NCI-H187 (cell line): Measurements from ENCODE around the gene ZFAND2A.

Experiments
- DNase-seq, 2 experiments: peaks; one replicate each; lab custom pipeline; 2025; lab: John Stamatoyannopoulos, UW

ZFAND2A gene

GRCh38 chr7:1106063-1106792 is 53.8 kb downstream of the ZFAND2A start:
- DNase-seq: no peak

DNA sequence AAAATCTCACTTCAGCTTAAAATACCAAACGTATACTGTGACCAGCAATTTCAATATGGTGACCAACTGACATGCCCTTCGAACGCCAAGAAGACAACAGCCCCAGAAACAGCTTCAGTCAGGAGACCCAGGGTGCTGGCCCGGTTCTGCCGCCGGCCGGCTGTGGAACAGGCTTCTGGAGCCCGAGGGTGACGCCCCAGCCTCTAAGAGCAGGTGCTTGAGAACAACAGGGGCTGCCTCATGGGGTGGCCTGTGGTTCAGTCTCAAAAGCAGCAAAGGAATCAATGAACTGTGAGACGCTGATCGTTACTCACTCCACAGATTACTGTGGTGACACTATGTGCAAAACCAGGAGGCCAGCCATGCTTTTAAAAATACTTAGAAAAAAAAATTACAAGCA is 54.8 kb downstream of the ZFAND2A start:
- DNase-seq: no peak

DNA sequence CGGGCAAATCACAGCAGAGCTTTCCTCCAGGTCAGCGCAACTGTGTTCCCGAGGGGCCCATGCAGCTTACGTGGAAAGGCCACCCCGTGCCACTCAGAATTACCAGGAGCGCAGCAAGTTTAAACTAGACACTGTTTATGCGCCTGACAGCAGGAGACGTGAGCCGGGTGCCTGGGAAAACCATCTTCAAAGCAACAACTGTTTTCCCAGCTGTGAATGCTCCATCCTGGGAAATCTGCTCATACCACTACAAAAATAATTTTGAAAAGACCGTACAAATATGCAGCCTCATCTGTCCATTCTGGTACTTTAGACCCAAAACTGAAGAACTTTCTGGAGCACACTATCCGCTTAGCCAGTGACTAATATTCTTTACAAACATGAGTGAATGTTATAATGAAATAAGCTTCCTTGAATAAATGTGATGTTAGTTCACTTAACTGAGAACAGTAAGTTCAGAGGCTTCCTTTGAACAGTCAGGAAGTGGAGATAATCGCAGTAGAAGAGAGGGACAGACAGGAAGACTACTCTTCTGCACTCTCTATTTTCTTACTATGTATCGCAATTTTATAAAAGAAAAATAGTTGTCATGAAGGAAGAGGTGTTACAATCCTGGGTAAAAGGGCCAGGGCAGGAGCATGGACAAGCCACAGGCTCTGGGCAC is 55.3 kb downstream of the ZFAND2A start:
- no peak for DNase-seq

DNA sequence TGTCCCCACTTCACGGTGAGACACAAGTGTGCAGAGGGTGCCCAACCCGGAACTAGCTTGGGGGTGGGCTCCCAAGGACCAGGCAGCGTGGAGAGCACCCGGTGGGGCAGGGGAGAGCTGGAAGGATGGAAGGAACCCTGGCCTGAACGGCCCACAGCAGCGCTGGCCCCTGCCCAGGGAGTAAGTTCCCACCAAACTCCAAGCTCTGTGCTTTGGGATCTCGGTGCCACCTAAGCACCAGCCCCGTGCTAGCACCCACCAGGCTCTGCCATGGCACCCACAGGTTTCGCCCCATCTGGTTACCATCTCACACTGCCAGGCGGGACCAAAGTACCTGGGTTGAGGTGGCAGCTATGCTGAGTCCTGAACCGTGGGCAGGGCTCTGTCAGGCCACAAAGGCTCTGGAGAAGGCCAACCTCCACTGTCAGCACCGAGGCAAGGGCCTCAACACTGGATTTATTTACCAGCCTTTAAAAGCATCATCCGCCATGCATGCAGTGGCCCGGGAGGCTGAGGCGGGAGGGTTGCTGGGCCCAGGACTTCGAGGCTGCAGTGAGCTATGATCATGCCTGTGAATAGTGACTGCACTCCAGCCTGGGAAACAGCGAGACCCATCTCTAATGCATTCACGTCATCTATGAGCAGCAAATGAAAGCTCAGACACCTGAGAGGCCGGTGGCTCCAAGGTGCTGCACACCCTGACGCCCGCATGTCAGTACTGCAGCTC is 56.0 kb downstream of the ZFAND2A start:
- DNase-seq: no peak

DNA sequence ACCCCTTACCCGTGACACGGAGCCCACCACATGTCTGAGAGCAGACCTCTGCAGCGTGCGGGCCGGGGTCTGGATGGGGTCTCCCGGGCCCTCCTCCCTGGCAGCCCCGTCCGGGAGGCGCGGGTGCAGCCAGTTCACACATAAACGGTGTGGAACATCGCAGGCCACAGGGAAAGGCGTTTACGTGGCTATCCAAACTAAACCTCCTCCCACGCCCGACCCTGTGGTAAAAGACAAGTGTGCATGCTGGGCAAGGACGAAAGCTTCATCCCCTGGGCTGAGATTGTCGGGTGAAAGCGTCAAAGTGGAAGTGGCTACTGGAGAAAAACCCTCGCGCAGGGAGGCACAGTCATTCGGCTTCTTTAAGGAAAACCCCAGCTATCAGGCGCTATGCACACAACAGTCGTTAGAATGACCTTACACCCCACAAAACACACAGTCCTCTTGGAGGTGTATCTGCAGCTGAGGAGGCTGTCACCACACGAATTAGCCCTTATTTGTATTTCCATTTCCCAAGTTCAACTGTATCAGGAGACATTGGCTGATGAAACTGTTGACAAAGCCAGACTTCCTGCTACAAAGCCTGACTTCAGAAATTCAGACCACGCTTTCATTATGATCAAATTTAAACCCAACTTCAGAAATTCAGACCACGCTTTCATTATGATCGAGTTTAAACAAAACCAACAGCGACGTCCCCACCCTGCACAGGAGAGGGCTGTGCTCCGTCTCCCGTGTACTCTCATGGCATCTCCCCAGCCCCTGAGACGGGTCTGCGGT is 56.8 kb downstream of the ZFAND2A start:
- no peak for DNase-seq
